Glutamatergic neuron (in vitro differentiated cells): Measurements from ENCODE around the gene TRIM38. TPM values are rescaled to one million over a fixed set of nuclear protein-coding genes. Genes with fewer than 3 reads are reported as not detected.

ENCODE experiments used
- DNase-seq: peaks from one replicate; pipeline ENCODE4 v3.0.0; 2022
- H3K27ac Mint-ChIP-seq: one replicate; pipeline ENCODE4 v1.8.0; 2020; ENCODE audit warnings: mild to moderate bottlenecking, mixed read lengths, inconsistent platforms; ENCODE audit not compliant: unreplicated experiment
- H3K27me3 Mint-ChIP-seq: one replicate; pipeline ENCODE4 v1.8.0; 2020; ENCODE audit warnings: mild to moderate bottlenecking, moderate library complexity, mixed read lengths, inconsistent platforms; ENCODE audit not compliant: unreplicated experiment
- H3K36me3 Mint-ChIP-seq: one replicate; pipeline ENCODE4 v1.8.0; 2020; ENCODE audit warnings: mild to moderate bottlenecking, mixed read lengths, inconsistent platforms; ENCODE audit not compliant: unreplicated experiment
- H3K4me1 Mint-ChIP-seq: one replicate; pipeline ENCODE4 v1.8.0; 2020; ENCODE audit warnings: mild to moderate bottlenecking, low read depth, mixed read lengths, inconsistent platforms; ENCODE audit not compliant: unreplicated experiment
- H3K4me3 Mint-ChIP-seq: one replicate; pipeline ENCODE4 v1.8.0; 2020; ENCODE audit warnings: mild to moderate bottlenecking, mixed read lengths, inconsistent platforms; ENCODE audit not compliant: unreplicated experiment
- H3K9me3 Mint-ChIP-seq: one replicate; pipeline ENCODE4 v1.8.0; 2020; ENCODE audit warnings: mild to moderate bottlenecking, moderate library complexity, mixed read lengths, inconsistent platforms; ENCODE audit not compliant: unreplicated experiment
- CTCF ChIP-seq: fragments of 200-600 bp; sonication (generic); IDR thresholded peaks from one replicate; pipeline ENCODE4 v1.5.0; 2021; ENCODE audit not compliant: partially characterized antibody, unreplicated experiment
- total RNA-seq: library from RNA; stranded (reverse); fragmentation: NEBNext Ultra II Directional; extraction: Animal tissue kit (Norgen Biotek cat#: 25700); gene quantifications from one replicate; pipeline ENCODE4 v1.2.1, GENCODE V29; 2021; ENCODE audit not compliant: unreplicated experiment

TRIM38 gene
- total RNA-seq, 1 donor from 2014 or later: 0.05 TPM

- Mint-ChIP-seq H3K27ac (no peak overlapping the region), H3K36me3 (no peaks in the 10 kb centered on the region), H3K9me3 (peaks cover 6% of the 10 kb centered on the region), H3K27me3 (peaks cover 13% of the 10 kb centered on the region), H3K4me3 (peak overlapping the region; percentile 57), H3K4me1 (peaks cover 21% of the 10 kb centered on the region)
- no peak for TF ChIP-seq CTCF
- DNase-seq: no peak
Measured at GRCh38 chr6:26030716-26031115, 68.1 kb downstream of the TRIM38 start.

GRCh38 chr6:26031151-26031594 lies 68.6 kb downstream of the TRIM38 start:
- no peak for DNase-seq
- H3K4me1 Mint-ChIP-seq: peaks cover 21% of the 10 kb centered on the region
- peak overlapping the region; percentile 18 for H3K27ac Mint-ChIP-seq
- peaks cover 6% of the 10 kb centered on the region for H3K9me3 Mint-ChIP-seq
- H3K27me3 Mint-ChIP-seq: peaks cover 13% of the 10 kb centered on the region
- H3K4me3 Mint-ChIP-seq: peak overlapping the region; percentile 97
- no peak for TF ChIP-seq CTCF
- no peaks in the 10 kb centered on the region for H3K36me3 Mint-ChIP-seq

- Mint-ChIP-seq H3K4me1 (peaks cover 21% of the 10 kb centered on the region), H3K36me3 (no peaks in the 10 kb centered on the region), H3K9me3 (peaks cover 6% of the 10 kb centered on the region), H3K4me3 (peak overlapping the region; percentile 97), H3K27me3 (peaks cover 13% of the 10 kb centered on the region), H3K27ac (peak overlapping the region; percentile 18)
- DNase-seq: peak; percentile 85
- TF ChIP-seq CTCF: no peak
Measured at GRCh38 chr6:26031595-26032339, 69.2 kb downstream of the TRIM38 start.

- Mint-ChIP-seq H3K36me3 (no peaks in the 10 kb centered on the region), H3K4me1 (peaks cover 18% of the 10 kb centered on the region), H3K4me3 (peak overlapping the region; percentile 97), H3K27me3 (peaks cover 7% of the 10 kb centered on the region), H3K9me3 (peaks cover 2% of the 10 kb centered on the region), H3K27ac (peak overlapping the region; percentile 84)
- DNase-seq: no peak
- TF ChIP-seq CTCF: no peak
Measured at GRCh38 chr6:26032340-26033084, 69.9 kb downstream of the TRIM38 start.
